NCI-H526 (cell line): Measurements from ENCODE around the gene CSK.

Source experiments
- DNase-seq, 2 experiments: peaks; one replicate each; lab custom pipeline; 2025; lab: John Stamatoyannopoulos, UW

CSK gene

DNA sequence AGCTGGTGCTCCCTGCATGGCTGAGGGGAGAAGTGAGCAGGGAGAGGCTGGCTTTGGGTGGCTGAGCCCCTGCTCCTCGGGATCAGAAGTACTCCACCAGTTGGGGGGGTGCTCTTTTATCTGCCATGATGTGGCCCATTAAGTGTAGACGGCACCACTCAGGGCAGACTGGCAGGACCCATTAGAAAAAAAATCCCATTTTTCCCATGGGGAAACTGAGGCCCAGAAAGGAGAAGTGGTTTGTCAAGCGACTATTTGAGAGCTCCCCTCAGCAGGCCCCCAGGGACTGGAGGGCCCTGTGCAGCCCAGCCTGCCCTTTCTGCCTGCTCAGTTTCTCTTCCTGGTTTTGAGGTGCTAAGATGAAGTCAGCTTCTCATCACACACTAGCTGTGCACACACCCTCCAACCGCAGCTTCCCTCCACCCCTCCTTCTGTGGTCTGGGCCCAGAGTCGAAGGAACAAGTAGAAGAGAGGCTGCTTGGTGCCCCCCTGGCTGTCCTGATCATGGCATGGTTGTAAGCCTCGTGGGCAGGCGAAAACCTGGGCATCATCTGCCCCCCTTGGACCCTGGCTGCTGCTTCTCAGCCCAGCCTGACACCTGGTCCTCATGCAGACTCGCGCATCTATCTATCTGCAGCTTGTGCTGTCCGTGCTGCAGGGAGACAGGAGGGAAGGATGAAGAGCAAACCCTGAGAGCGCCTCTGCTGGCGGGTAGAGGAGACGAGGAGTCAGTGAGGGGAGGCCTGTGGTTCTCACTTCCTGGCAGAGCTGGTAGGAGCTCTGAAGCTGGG lies 5.6 kb downstream of the CSK start:
- DNase-seq: peak; percentile 90 to 94

- DNase-seq: no peak
These were observed 6.3 kb downstream of the CSK start for GRCh38 chr15:74788042-74788682.

DNA sequence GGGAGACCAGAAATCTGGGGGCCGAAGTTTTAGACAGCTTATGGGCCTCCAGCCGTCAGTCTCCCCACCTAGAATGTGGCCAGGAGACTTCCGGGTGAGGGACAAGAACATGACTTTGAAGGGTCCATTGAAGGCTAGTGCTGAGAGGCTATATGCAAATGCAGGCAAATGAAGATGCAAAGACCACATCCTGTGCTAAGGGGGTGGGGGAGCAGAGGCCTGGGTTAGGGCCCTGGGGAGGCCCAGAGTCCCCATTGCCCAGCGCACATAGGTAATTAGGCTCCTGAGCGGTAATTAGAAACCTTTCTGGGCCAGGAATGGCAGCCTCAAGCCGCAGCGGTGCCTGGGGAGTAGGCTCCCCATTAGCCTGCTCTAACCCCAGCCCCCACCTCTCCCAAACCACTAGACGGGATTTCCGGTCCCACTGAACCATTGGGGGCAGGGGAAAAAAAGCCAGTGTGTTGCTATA lies 6.8 kb downstream of the CSK start:
- peak; percentile 98 to 99 for DNase-seq

DNA sequence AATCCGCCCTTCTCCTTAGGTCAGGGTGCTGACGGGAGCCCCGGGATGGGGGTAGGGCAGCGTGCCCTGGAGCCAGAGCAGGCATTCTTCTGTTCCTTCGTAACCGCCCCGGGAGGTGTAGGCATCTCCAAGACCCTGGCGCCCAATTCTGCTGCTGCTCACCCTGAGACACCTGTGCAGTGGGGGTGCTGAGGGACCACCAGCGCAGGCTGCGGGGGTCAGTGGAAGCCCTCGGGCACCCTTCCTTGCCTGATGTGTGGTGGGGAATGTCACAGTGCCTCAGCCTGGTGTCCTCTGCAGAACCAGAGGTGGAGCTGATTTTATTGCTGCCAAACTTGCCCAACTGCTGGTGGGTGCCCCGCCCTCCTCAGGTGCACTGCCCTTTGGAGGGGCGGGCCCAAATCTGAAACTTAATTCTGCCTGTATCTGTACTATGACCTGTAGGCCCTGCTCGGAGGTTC lies 7.3 kb downstream of the CSK start:
- DNase-seq: peak; percentile 78 to 91

DNA sequence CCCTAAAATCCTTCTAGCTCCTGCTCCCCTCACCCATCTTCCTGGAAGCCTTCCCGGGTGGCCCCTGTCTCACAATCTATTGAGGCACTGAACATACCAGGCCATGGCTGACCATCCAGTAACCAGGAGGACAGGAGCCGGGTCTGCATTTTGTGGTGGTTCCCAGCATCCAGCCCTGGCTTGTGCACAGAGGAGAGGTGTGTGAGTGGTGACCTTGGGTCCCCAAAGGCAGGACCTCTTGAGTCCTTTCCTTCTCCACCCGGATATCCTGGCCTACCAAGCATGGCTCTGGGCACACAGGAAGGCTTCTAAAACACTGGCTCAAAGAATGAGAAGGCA lies 7.8 kb downstream of the CSK start:
- no peak for DNase-seq

- peak in 1 of 2 experiments; percentile 40 for DNase-seq
These were observed 8.4 kb downstream of the CSK start for GRCh38 chr15:74790080-74790916.

GRCh38 chr15:74791007-74791406 lies 9.1 kb downstream of the CSK start:
- DNase-seq: no peak

- DNase-seq: no peak
These were observed 9.8 kb downstream of the CSK start for GRCh38 chr15:74791667-74792066.

GRCh38 chr15:74792227-74793016 lies 10.5 kb downstream of the CSK start:
- no peak for DNase-seq

GRCh38 chr15:74793135-74794028 lies 11.5 kb downstream of the CSK start:
- DNase-seq: no peak

- no peak for DNase-seq
These were observed 12.5 kb downstream of the CSK start for GRCh38 chr15:74794248-74794969.

- no peak for DNase-seq
These were observed 13.1 kb downstream of the CSK start for GRCh38 chr15:74794970-74795349.

- no peak for DNase-seq
These were observed 14.2 kb downstream of the CSK start for GRCh38 chr15:74795966-74796625.

- no peak for DNase-seq
These were observed 16.7 kb downstream of the CSK start for GRCh38 chr15:74798388-74799254.

DNA sequence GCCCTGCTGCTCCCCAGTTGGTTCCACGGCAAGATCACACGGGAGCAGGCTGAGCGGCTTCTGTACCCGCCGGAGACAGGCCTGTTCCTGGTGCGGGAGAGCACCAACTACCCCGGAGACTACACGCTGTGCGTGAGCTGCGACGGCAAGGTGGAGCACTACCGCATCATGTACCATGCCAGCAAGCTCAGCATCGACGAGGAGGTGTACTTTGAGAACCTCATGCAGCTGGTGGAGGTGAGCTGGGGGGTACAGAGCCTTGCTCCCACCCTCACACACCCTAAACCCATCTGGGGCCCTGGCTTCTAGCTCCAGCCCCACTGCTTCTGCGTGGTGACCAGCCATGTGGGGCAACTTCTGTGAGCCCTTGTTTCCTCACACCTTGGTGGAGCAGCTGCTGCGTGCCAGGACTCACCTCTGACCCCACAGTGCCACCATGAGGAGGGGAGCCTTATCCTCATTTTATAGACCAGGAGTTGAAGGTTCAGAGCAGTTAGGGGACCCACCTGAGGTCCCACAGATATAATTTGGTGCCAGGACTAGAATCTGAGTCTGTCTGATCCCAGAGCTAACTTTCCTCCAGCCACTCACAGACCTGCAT lies 17.5 kb downstream of the CSK start:
- DNase-seq: no peak

DNA sequence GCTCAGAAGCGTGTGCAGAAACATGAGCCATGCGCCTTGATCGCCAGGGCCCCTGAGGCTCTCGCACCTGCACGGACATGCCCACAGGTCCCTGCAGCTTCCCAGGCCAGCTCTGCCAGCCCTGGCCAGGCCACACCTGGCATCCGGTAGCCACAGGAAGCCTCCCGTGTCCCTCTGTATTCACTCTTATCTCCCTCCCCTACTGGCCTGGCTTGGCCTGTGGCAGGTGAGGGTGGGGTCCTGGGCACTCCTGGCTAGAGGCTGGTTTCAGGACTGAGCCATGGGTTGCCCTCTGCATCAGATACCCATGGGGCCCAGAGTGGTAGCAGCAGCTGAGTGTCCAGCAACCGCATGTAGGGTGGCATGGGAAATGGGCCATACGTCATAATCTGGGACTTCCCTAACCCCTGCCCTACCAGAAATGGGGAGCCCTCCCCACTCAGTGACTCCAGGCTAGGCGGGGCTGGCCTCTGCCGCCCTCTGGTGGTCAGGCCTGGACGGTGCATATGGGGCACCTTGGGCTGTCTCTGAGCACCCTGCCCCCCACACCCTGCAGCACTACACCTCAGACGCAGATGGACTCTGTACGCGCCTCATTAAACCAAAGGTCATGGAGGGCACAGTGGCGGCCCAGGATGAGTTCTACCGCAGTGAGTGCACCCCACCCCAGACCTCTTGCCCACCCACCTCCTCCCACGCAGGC lies 18.1 kb downstream of the CSK start:
- peak; percentile 32 to 79 for DNase-seq

DNA sequence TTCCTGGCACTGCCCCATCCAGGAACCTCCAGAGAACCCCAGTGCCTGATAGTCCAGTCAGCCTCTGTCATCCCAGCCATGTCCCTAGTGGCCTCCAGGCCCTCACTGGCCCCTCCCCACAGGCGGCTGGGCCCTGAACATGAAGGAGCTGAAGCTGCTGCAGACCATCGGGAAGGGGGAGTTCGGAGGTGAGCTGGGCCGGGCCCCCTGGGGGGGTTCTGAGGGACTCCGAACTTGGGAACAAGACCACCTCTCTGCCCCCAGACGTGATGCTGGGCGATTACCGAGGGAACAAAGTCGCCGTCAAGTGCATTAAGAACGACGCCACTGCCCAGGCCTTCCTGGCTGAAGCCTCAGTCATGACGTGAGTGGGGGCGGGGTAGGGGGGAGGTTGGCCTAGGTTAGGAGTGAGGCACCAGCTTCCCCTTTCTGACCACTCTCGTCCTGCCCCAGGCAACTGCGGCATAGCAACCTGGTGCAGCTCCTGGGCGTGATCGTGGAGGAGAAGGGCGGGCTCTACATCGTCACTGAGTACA lies 18.7 kb downstream of the CSK start:
- DNase-seq: no peak
